ENCODE data around the gene IFT80.

DNA sequence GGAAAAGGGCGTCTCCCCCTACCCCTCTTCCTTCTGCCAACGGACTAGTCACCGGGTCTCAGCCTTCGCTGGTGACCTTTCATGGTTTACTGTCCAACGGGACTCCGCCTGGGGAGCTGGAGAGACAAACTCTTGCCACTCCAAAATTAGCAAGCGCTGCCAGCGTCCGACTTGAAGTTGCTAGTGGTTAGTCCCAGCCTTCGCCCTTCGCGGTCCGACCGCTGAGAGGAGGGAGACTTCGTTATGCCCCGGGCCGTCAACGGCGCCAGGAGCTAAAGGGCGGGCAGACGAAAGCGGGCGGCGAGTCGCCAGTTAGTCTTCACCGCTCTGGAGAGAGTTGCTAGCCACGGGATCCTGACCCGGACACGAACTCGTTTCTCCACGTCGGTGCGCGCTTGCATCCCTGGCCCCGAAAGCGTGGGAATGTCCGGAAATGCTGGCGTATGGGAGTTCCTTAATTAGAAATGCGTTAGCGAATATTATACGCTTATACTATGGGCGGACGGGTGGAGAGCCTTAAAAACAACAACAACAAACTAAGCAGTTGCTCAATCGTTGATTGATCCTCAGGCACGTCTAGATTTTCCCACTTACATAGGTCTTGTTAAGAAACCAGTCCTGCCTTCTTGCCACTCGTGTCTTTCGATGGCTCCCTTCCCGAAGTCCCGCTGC lies 1.1 kb upstream of the IFT80 start:
- TF ChIP-seq CTCF (IDR thresholded peaks at IDR 0.05) (no peak), POLR2A (IDR thresholded peaks at IDR 0.05) (no peak)

Measured in Peyer's patch (tissue), 4 donors.